ENCODE data around the gene MYOG. TPM values are rescaled to one million over a fixed set of nuclear protein-coding genes. Genes with fewer than 3 reads are reported as not detected.

The MYOG gene
- total and polyA plus RNA-seq, 9 donors: 371 to 519 (median 463) TPM

- Histone ChIP-seq H3K27me3 (ENCODE audit: control insufficient read depth, insufficient read depth, low read length) (no peaks in the 10 kb centered on the region), H3K9me3 (replicated peaks; ENCODE audit: control insufficient read depth, low read depth, low read length) (peaks cover 3% of the 10 kb centered on the region), H3K4me3 (ENCODE audit: low read length) (no peak overlapping the region), H3K36me3 (ENCODE audit: control insufficient read depth, insufficient read depth, low read length) (no peaks in the 10 kb centered on the region), H3K27ac (ENCODE audit: low read length) (no peak overlapping the region), H3K4me1 (ENCODE audit: control insufficient read depth, insufficient read depth, low read length) (peaks cover 38% of the 10 kb centered on the region)
- no peak for DNase-seq
Measured at GRCh38 chr1:203100516-203100869, 14.7 kb upstream of the MYOG start.

GRCh38 chr1:203099805-203100515, 14.1 kb upstream of the MYOG start:
- Histone ChIP-seq H3K4me1 (ENCODE audit: control insufficient read depth, insufficient read depth, low read length) (peaks cover 38% of the 10 kb centered on the region), H3K9me3 (replicated peaks; ENCODE audit: control insufficient read depth, low read depth, low read length) (peaks cover 8% of the 10 kb centered on the region), H3K36me3 (ENCODE audit: control insufficient read depth, insufficient read depth, low read length) (no peaks in the 10 kb centered on the region), H3K4me3 (ENCODE audit: low read length) (no peak overlapping the region), H3K27me3 (ENCODE audit: control insufficient read depth, insufficient read depth, low read length) (no peaks in the 10 kb centered on the region), H3K27ac (ENCODE audit: low read length) (peak overlapping the region; percentile 38)
- DNase-seq: peak; percentile 33
- 71% methylated on average over 5 of the region's 7 CpGs for WGBS (ENCODE audit: insufficient coverage)

GRCh38 chr1:203098914-203099520, 13.2 kb upstream of the MYOG start:
- Histone ChIP-seq H3K4me3 (ENCODE audit: low read length) (no peak overlapping the region), H3K36me3 (ENCODE audit: control insufficient read depth, insufficient read depth, low read length) (no peaks in the 10 kb centered on the region), H3K27ac (ENCODE audit: low read length) (peak overlapping the region; percentile 38), H3K27me3 (ENCODE audit: control insufficient read depth, insufficient read depth, low read length) (no peaks in the 10 kb centered on the region), H3K4me1 (ENCODE audit: control insufficient read depth, insufficient read depth, low read length) (peaks cover 38% of the 10 kb centered on the region), H3K9me3 (replicated peaks; ENCODE audit: control insufficient read depth, low read depth, low read length) (peaks cover 16% of the 10 kb centered on the region)
- 60% methylated on average over 1 of the region's 8 CpGs for WGBS (ENCODE audit: insufficient coverage)
- DNase-seq: no peak

GRCh38 chr1:203098445-203098844, 12.6 kb upstream of the MYOG start:
- Histone ChIP-seq H3K4me3 (ENCODE audit: low read length) (no peak overlapping the region), H3K36me3 (ENCODE audit: control insufficient read depth, insufficient read depth, low read length) (no peaks in the 10 kb centered on the region), H3K4me1 (ENCODE audit: control insufficient read depth, insufficient read depth, low read length) (peaks cover 36% of the 10 kb centered on the region), H3K27ac (ENCODE audit: low read length) (peak overlapping the region; percentile 29), H3K27me3 (ENCODE audit: control insufficient read depth, insufficient read depth, low read length) (no peaks in the 10 kb centered on the region), H3K9me3 (replicated peaks; ENCODE audit: control insufficient read depth, low read depth, low read length) (peaks cover 16% of the 10 kb centered on the region)
- WGBS (ENCODE audit: insufficient coverage): no CpG with 5 or more reads among the region's 1 CpG
- peak; percentile 51 for DNase-seq

GRCh38 chr1:203097001-203097400, 11.2 kb upstream of the MYOG start:
- Histone ChIP-seq H3K27ac (ENCODE audit: low read length) (no peak overlapping the region), H3K27me3 (ENCODE audit: control insufficient read depth, insufficient read depth, low read length) (no peaks in the 10 kb centered on the region), H3K4me1 (ENCODE audit: control insufficient read depth, insufficient read depth, low read length) (peaks cover 27% of the 10 kb centered on the region), H3K36me3 (ENCODE audit: control insufficient read depth, insufficient read depth, low read length) (no peaks in the 10 kb centered on the region), H3K9me3 (replicated peaks; ENCODE audit: control insufficient read depth, low read depth, low read length) (peaks cover 16% of the 10 kb centered on the region), H3K4me3 (ENCODE audit: low read length) (no peak overlapping the region)
- DNase-seq: no peak
- 50% methylated on average over 1 of the region's 1 CpG for WGBS (ENCODE audit: insufficient coverage)

- Histone ChIP-seq H3K4me3 (ENCODE audit: low read length) (no peak overlapping the region), H3K9me3 (replicated peaks; ENCODE audit: control insufficient read depth, low read depth, low read length) (peaks cover 16% of the 10 kb centered on the region), H3K36me3 (ENCODE audit: control insufficient read depth, insufficient read depth, low read length) (no peaks in the 10 kb centered on the region), H3K27ac (ENCODE audit: low read length) (no peak overlapping the region), H3K4me1 (ENCODE audit: control insufficient read depth, insufficient read depth, low read length) (peaks cover 29% of the 10 kb centered on the region), H3K27me3 (ENCODE audit: control insufficient read depth, insufficient read depth, low read length) (no peaks in the 10 kb centered on the region)
- DNase-seq: no peak
Measured at GRCh38 chr1:203096566-203096965, 10.8 kb upstream of the MYOG start.

GRCh38 chr1:203095061-203095690, 9.4 kb upstream of the MYOG start:
- no peak overlapping the region for H3K27ac ChIP-seq (ENCODE audit: low read length)
- H3K4me3 ChIP-seq (ENCODE audit: low read length): no peak overlapping the region
- H3K9me3 ChIP-seq (replicated peaks; ENCODE audit: control insufficient read depth, low read depth, low read length): peaks cover 16% of the 10 kb centered on the region
- no peaks in the 10 kb centered on the region for H3K36me3 ChIP-seq (ENCODE audit: control insufficient read depth, insufficient read depth, low read length)
- DNase-seq: no peak
- H3K4me1 ChIP-seq (ENCODE audit: control insufficient read depth, insufficient read depth, low read length): peaks cover 40% of the 10 kb centered on the region
- WGBS (ENCODE audit: insufficient coverage): no CpG with 5 or more reads among the region's 1 CpG
- H3K27me3 ChIP-seq (ENCODE audit: control insufficient read depth, insufficient read depth, low read length): no peaks in the 10 kb centered on the region

- Histone ChIP-seq H3K4me1 (ENCODE audit: control insufficient read depth, insufficient read depth, low read length) (peaks cover 43% of the 10 kb centered on the region), H3K9me3 (replicated peaks; ENCODE audit: control insufficient read depth, low read depth, low read length) (peaks cover 16% of the 10 kb centered on the region), H3K27ac (ENCODE audit: low read length) (no peak overlapping the region), H3K36me3 (ENCODE audit: control insufficient read depth, insufficient read depth, low read length) (no peaks in the 10 kb centered on the region), H3K4me3 (ENCODE audit: low read length) (no peak overlapping the region), H3K27me3 (ENCODE audit: control insufficient read depth, insufficient read depth, low read length) (no peaks in the 10 kb centered on the region)
- 100% methylated on average over 1 of the region's 1 CpG for WGBS (ENCODE audit: insufficient coverage)
- DNase-seq: no peak
Measured at GRCh38 chr1:203093754-203094410, 8.1 kb upstream of the MYOG start.

GRCh38 chr1:203091761-203092330, 6.0 kb upstream of the MYOG start:
- H3K27ac ChIP-seq (ENCODE audit: low read length): peak overlapping the region; percentile 65
- peaks cover 14% of the 10 kb centered on the region for H3K9me3 ChIP-seq (replicated peaks; ENCODE audit: control insufficient read depth, low read depth, low read length)
- no peaks in the 10 kb centered on the region for H3K36me3 ChIP-seq (ENCODE audit: control insufficient read depth, insufficient read depth, low read length)
- DNase-seq: peak; percentile 61
- no peaks in the 10 kb centered on the region for H3K27me3 ChIP-seq (ENCODE audit: control insufficient read depth, insufficient read depth, low read length)
- WGBS (ENCODE audit: insufficient coverage): 70% methylated on average over 3 of the region's 6 CpGs
- H3K4me3 ChIP-seq (ENCODE audit: low read length): no peak overlapping the region
- H3K4me1 ChIP-seq (ENCODE audit: control insufficient read depth, insufficient read depth, low read length): peaks cover 53% of the 10 kb centered on the region

- no CpG with 5 or more reads among the region's 4 CpGs for WGBS (ENCODE audit: insufficient coverage)
- Histone ChIP-seq H3K27me3 (ENCODE audit: control insufficient read depth, insufficient read depth, low read length) (no peaks in the 10 kb centered on the region), H3K4me3 (ENCODE audit: low read length) (no peak overlapping the region), H3K36me3 (ENCODE audit: control insufficient read depth, insufficient read depth, low read length) (no peaks in the 10 kb centered on the region), H3K4me1 (ENCODE audit: control insufficient read depth, insufficient read depth, low read length) (peaks cover 60% of the 10 kb centered on the region), H3K27ac (ENCODE audit: low read length) (peak overlapping the region; percentile 65), H3K9me3 (replicated peaks; ENCODE audit: control insufficient read depth, low read depth, low read length) (peaks cover 14% of the 10 kb centered on the region)
- DNase-seq: no peak
Measured at GRCh38 chr1:203091199-203091477, 5.3 kb upstream of the MYOG start.

Measured in muscle of leg (tissue), 11 donors.